Measurements from ENCODE around the gene PLCB2.

PLCB2 gene

GRCh38 chr15:40285554-40286011 is 22.2 kb downstream of the PLCB2 start:
- Histone ChIP-seq H3K4me3 (no peak overlapping the region), H3K9me3 (no peaks in the 10 kb centered on the region), H3K27me3 (ENCODE audit: low read depth) (no peaks in the 10 kb centered on the region), H3K4me1 (peaks cover 17% of the 10 kb centered on the region), H3K36me3 (replicated peaks) (no peaks in the 10 kb centered on the region)
- in situ Hi-C loops (cut with MboI; ENCODE audit: low sequenced_read_pairs): no loop called here
- no peak for DNase-seq (ENCODE audit: low spot score in 2 of 2)

GRCh38 chr15:40285151-40285550 is 22.6 kb downstream of the PLCB2 start:
- Histone ChIP-seq H3K4me1 (peaks cover 17% of the 10 kb centered on the region), H3K9me3 (no peaks in the 10 kb centered on the region), H3K36me3 (replicated peaks) (no peaks in the 10 kb centered on the region), H3K27me3 (ENCODE audit: low read depth) (no peaks in the 10 kb centered on the region), H3K4me3 (no peak overlapping the region)
- DNase-seq (ENCODE audit: low spot score in 2 of 2): no peak
- in situ Hi-C loops (cut with MboI; ENCODE audit: low sequenced_read_pairs): no loop called here

- H3K27me3 ChIP-seq (ENCODE audit: low read depth): no peaks in the 10 kb centered on the region
- H3K4me1 ChIP-seq: peaks cover 17% of the 10 kb centered on the region
- no peak for DNase-seq (ENCODE audit: low spot score in 2 of 2)
- no peak overlapping the region for H3K4me3 ChIP-seq
- H3K36me3 ChIP-seq (replicated peaks): no peaks in the 10 kb centered on the region
- in situ Hi-C loops (cut with MboI; ENCODE audit: low sequenced_read_pairs): no loop called here
- H3K9me3 ChIP-seq: no peaks in the 10 kb centered on the region
Observed at GRCh38 chr15:40283615-40284300, 24.0 kb downstream of the PLCB2 start.

GRCh38 chr15:40282869-40283614 is 24.7 kb downstream of the PLCB2 start, which contains the start of gene ANKRD63:
Gene ANKRD63 (minus strand): TSS chr15:40283064. CDS start chr15:40282586, 478 bp downstream.
- no peaks in the 10 kb centered on the region for H3K27me3 ChIP-seq (ENCODE audit: low read depth)
- peak within 1 kb of the TSS; percentile 42 for H3K4me3 ChIP-seq
- in situ Hi-C loops (cut with MboI; ENCODE audit: low sequenced_read_pairs): no loop called here
- H3K9me3 ChIP-seq: no peaks in the 10 kb centered on the region
- H3K36me3 ChIP-seq (replicated peaks): no peaks in the 10 kb centered on the region
- H3K4me1 ChIP-seq: peaks cover 15% of the 10 kb centered on the region
- DNase-seq (ENCODE audit: low spot score in 2 of 2): peak in 1 of 2 experiments; percentile 57

GRCh38 chr15:40282147-40282868 is 25.4 kb downstream of the PLCB2 start:
- in situ Hi-C loops (cut with MboI; ENCODE audit: low sequenced_read_pairs): no loop called here

GRCh38 chr15:40281801-40282146 is 26.0 kb downstream of the PLCB2 start:
- peaks cover 12% of the 10 kb centered on the region for H3K4me1 ChIP-seq
- H3K4me3 ChIP-seq: peak overlapping the region; percentile 42; the same call in 1 of the 2 replicates
- no peak for DNase-seq (ENCODE audit: low spot score in 2 of 2)
- no peaks in the 10 kb centered on the region for H3K27me3 ChIP-seq (ENCODE audit: low read depth)
- H3K9me3 ChIP-seq: no peaks in the 10 kb centered on the region
- in situ Hi-C loops (cut with MboI; ENCODE audit: low sequenced_read_pairs): no loop called here
- no peaks in the 10 kb centered on the region for H3K36me3 ChIP-seq (replicated peaks)

More at GRCh38 chr15:40282147-40282868, 25.4 kb downstream of the PLCB2 start:
- DNase-seq (ENCODE audit: low spot score in 2 of 2): peak; percentile 27 to 74
- Histone ChIP-seq H3K4me1 (peaks cover 12% of the 10 kb centered on the region), H3K4me3 (peak overlapping the region; percentile 42), H3K27me3 (ENCODE audit: low read depth) (no peaks in the 10 kb centered on the region), H3K9me3 (no peaks in the 10 kb centered on the region), H3K36me3 (replicated peaks) (no peaks in the 10 kb centered on the region)

- Histone ChIP-seq H3K9me3 (no peaks in the 10 kb centered on the region), H3K36me3 (replicated peaks) (no peaks in the 10 kb centered on the region), H3K4me3 (no peak overlapping the region), H3K27me3 (ENCODE audit: low read depth) (no peaks in the 10 kb centered on the region), H3K4me1 (peaks cover 12% of the 10 kb centered on the region)
- DNase-seq (ENCODE audit: low spot score in 2 of 2): no peak
- in situ Hi-C loops (cut with MboI; ENCODE audit: low sequenced_read_pairs): no loop called here
Observed at GRCh38 chr15:40281057-40281800, 26.5 kb downstream of the PLCB2 start.

GRCh38 chr15:40280260-40281056 is 27.3 kb downstream of the PLCB2 start:
- Histone ChIP-seq H3K36me3 (replicated peaks) (no peaks in the 10 kb centered on the region), H3K4me1 (peaks cover 10% of the 10 kb centered on the region), H3K9me3 (no peaks in the 10 kb centered on the region), H3K4me3 (no peak overlapping the region), H3K27me3 (ENCODE audit: low read depth) (no peaks in the 10 kb centered on the region)
- in situ Hi-C loops (cut with MboI; ENCODE audit: low sequenced_read_pairs): no loop called here
- DNase-seq (ENCODE audit: low spot score in 2 of 2): no peak

- in situ Hi-C loops (cut with MboI; ENCODE audit: low sequenced_read_pairs): loop anchor here (10.0 kb wide), 1 partner anchor 235 kb away; no protein-coding TSS in a partner anchor
- DNase-seq (ENCODE audit: low spot score in 2 of 2): peak; percentile 33 to 90
- no peaks in the 10 kb centered on the region for H3K27me3 ChIP-seq (ENCODE audit: low read depth)
Observed at GRCh38 chr15:40279437-40280141, 28.1 kb downstream of the PLCB2 start.

GRCh38 chr15:40278026-40278425 is 29.7 kb downstream of the PLCB2 start:
- no peaks in the 10 kb centered on the region for H3K36me3 ChIP-seq (replicated peaks)
- in situ Hi-C loops (cut with MboI; ENCODE audit: low sequenced_read_pairs): loop anchor here (10.0 kb wide), 1 partner anchor 233 kb away; no protein-coding TSS in a partner anchor
- no peaks in the 10 kb centered on the region for H3K9me3 ChIP-seq
- no peak overlapping the region for H3K4me3 ChIP-seq
- H3K27me3 ChIP-seq (ENCODE audit: low read depth): no peaks in the 10 kb centered on the region
- DNase-seq (ENCODE audit: low spot score in 2 of 2): no peak
- peaks cover under 1% of the 10 kb centered on the region; the same call in 1 of the 2 replicates for H3K4me1 ChIP-seq

More at GRCh38 chr15:40279437-40280141, 28.1 kb downstream of the PLCB2 start:
- Histone ChIP-seq H3K36me3 (replicated peaks) (no peaks in the 10 kb centered on the region), H3K4me3 (no peak overlapping the region), H3K4me1 (peaks cover 4% of the 10 kb centered on the region; the same call in 1 of the 2 replicates), H3K9me3 (no peaks in the 10 kb centered on the region)

GRCh38 chr15:40277471-40277870 is 30.3 kb downstream of the PLCB2 start:
- H3K4me3 ChIP-seq: no peak overlapping the region
- H3K27me3 ChIP-seq (ENCODE audit: low read depth): no peaks in the 10 kb centered on the region
- DNase-seq (ENCODE audit: low spot score in 2 of 2): no peak
- H3K36me3 ChIP-seq (replicated peaks): no peaks in the 10 kb centered on the region
- in situ Hi-C loops (cut with MboI; ENCODE audit: low sequenced_read_pairs): loop anchor here (10.0 kb wide), 1 partner anchor 233 kb away; no protein-coding TSS in a partner anchor
- no peaks in the 10 kb centered on the region for H3K9me3 ChIP-seq
- no peaks in the 10 kb centered on the region; the same call in 1 of the 2 replicates for H3K4me1 ChIP-seq

- no peak overlapping the region for H3K4me3 ChIP-seq
- H3K4me1 ChIP-seq: no peaks in the 10 kb centered on the region; the same call in 1 of the 2 replicates
- no peaks in the 10 kb centered on the region for H3K36me3 ChIP-seq (replicated peaks)
Observed at GRCh38 chr15:40276927-40277326, 30.8 kb downstream of the PLCB2 start.

More at GRCh38 chr15:40276927-40277326, 30.8 kb downstream of the PLCB2 start:
- in situ Hi-C loops (cut with MboI; ENCODE audit: low sequenced_read_pairs): loop anchor here (10.0 kb wide), 1 partner anchor 232 kb away; no protein-coding TSS in a partner anchor
- Histone ChIP-seq H3K9me3 (no peaks in the 10 kb centered on the region), H3K27me3 (ENCODE audit: low read depth) (no peaks in the 10 kb centered on the region)
- no peak for DNase-seq (ENCODE audit: low spot score in 2 of 2)
